HG03097 (cell line): ENCODE measurements around the gene LRRC19.

ENCODE experiments used
- ATAC-seq: cut with Tn5 transposase; IDR thresholded peaks from one replicate; pipeline ENCODE4 v1.9.1; 2021; ENCODE audit not compliant: unreplicated experiment, low FRiP score

LRRC19 gene

GRCh38 chr9:26956860-26957233, 48.6 kb downstream of the LRRC19 start:
- ATAC-seq: no peak

GRCh38 chr9:26955921-26956859, 49.3 kb downstream of the LRRC19 start, which contains the start of gene IFT74:
Gene IFT74, plus strand, starts transcription at chr9:26956412. Its CDS starts 5,556 bp downstream, at chr9:26961968.
- ATAC-seq: peak; percentile 98

- ATAC-seq: peak; percentile 22
Measured at GRCh38 chr9:26955222-26955903, 50.1 kb downstream of the LRRC19 start.

GRCh38 chr9:26954050-26954508, 51.4 kb downstream of the LRRC19 start:
- ATAC-seq: no peak

- no peak for ATAC-seq
Measured at GRCh38 chr9:26951794-26952193, 53.7 kb downstream of the LRRC19 start.

- no peak for ATAC-seq
Measured at GRCh38 chr9:26950521-26950920, 55.0 kb downstream of the LRRC19 start.

- no peak for ATAC-seq
Measured at GRCh38 chr9:26949637-26950069, 55.8 kb downstream of the LRRC19 start.

GRCh38 chr9:26947736-26948135, 57.7 kb downstream of the LRRC19 start:
- ATAC-seq: no peak

GRCh38 chr9:26946753-26947727, 58.4 kb downstream of the LRRC19 start, which contains the start of gene PLAA:
Gene PLAA, minus strand, starts transcription at chr9:26947242. Its CDS starts 197 bp downstream, at chr9:26947045.
- peak; percentile 99 for ATAC-seq

GRCh38 chr9:26945591-26945990, 59.9 kb downstream of the LRRC19 start:
- no peak for ATAC-seq
